ENCODE data around the gene SPRR2B. TPM values are rescaled to one million over a fixed set of nuclear protein-coding genes. Genes with fewer than 3 reads are reported as not detected.
"Not testable (repeated sequence)": the region's sequence is repeated elsewhere in the genome, so short reads cannot be mapped to it uniquely, and the experiment has no call there.

SPRR2B gene
- total RNA-seq, 6 experiments from 2014 or later, result not detected

DNA sequence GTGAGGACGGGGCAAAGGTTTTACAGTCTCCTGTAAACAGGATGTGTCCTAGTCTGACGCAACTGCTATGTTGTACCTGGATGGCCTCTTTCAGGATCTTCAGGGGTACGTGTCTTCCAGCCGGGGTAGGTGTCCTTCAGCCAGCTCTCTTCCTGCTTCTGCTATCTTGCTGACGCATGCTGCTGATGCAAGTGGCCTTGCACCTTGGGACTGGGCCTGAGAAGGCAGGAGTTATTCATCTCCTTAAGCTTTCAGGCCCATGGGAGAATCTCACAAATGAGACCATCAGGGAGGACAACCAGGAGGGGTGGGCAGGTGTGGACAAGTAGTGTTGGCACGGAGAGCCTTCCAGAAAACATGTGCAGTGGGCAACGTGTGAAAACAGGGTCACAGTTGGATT, 48.3 kb downstream of the SPRR2B start:
- H3K9me3 Mint-ChIP-seq, result peaks cover 8% of the 10 kb centered on the region; the same call in 1 of the 2 replicates
- TF ChIP-seq, protein P1, sequence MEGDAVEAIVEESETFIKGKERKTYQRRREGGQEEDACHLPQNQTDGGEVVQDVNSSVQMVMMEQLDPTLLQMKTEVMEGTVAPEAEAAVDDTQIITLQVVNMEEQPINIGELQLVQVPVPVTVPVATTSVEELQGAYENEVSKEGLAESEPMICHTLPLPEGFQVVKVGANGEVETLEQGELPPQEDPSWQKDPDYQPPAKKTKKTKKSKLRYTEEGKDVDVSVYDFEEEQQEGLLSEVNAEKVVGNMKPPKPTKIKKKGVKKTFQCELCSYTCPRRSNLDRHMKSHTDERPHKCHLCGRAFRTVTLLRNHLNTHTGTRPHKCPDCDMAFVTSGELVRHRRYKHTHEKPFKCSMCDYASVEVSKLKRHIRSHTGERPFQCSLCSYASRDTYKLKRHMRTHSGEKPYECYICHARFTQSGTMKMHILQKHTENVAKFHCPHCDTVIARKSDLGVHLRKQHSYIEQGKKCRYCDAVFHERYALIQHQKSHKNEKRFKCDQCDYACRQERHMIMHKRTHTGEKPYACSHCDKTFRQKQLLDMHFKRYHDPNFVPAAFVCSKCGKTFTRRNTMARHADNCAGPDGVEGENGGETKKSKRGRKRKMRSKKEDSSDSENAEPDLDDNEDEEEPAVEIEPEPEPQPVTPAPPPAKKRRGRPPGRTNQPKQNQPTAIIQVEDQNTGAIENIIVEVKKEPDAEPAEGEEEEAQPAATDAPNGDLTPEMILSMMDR (IDR thresholded peaks at IDR 0.05), result no peak
- no peak for DNase-seq
- no peaks in the 10 kb centered on the region for H3K4me1 Mint-ChIP-seq (ENCODE audit: low read depth)
- no peak overlapping the region for H3K4me3 Mint-ChIP-seq
- H3K27me3 Mint-ChIP-seq (ENCODE audit: insufficient read depth), result no peaks in the 10 kb centered on the region; the same call in 1 of the 2 replicates
- no peak overlapping the region for H3K27ac Mint-ChIP-seq
- no peaks in the 10 kb centered on the region for H3K36me3 Mint-ChIP-seq (ENCODE audit: low read depth)

DNA sequence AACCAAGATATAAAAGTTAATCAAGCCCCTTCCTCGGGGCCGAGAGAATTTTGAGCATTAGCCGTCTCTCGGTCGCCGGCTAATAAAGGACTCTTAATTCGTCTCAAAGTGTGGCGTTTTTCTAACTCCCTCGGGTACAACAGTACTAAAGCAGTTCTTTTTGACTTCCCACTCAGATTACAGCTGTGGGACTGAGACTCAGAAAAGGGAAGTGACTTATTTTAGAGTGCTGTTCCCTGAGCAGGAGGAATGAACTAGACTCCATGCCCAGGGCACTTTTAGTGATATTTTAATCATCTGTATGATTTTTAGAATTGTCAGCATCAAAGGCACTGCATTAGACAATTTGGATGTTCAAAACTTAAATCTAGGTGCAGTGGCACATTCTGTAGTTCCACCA, 49.1 kb downstream of the SPRR2B start:
- not testable (repeated sequence) for DNase-seq; H3K27me3 Mint-ChIP-seq (ENCODE audit: insufficient read depth); H3K4me1 Mint-ChIP-seq (ENCODE audit: low read depth); H3K36me3 Mint-ChIP-seq (ENCODE audit: low read depth); H3K27ac Mint-ChIP-seq; H3K4me3 Mint-ChIP-seq
- peaks cover 11% of the 10 kb centered on the region for H3K9me3 Mint-ChIP-seq

DNA sequence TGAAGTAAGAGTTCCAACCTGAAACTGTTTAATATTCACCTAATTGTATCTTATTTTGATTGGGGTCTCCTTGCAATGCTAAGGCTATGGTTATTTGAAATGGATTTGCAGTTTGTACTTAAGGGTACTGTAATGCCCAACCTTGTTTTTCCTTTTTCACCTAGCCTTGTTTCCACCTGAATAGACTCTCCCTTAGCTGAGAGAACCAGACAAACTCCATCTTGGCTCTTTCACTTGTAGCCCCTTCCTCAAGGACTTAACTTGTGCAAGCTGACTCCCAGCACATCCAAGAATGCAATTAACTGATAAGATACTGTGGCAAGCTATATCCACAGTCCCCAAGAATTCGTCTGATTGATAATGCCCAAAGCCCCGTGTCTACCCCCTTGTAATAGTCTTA, 49.6 kb downstream of the SPRR2B start:
- not testable (repeated sequence) for H3K36me3 Mint-ChIP-seq (ENCODE audit: low read depth); H3K27ac Mint-ChIP-seq; DNase-seq; H3K4me1 Mint-ChIP-seq (ENCODE audit: low read depth); H3K4me3 Mint-ChIP-seq; H3K27me3 Mint-ChIP-seq (ENCODE audit: insufficient read depth)
- H3K9me3 Mint-ChIP-seq, result peaks cover 11% of the 10 kb centered on the region

Other genes with a start within 250 kb of the SPRR2B start
- gene LCE1A, start 244.1 kb downstream of the SPRR2B start, total RNA-seq (2021; fragmentation: NEBNext Ultra II Directional; extraction: Animal tissue kit (Norgen Biotek cat#: 25700)), result not detected
- gene LCE6A, start 228.8 kb downstream of the SPRR2B start, total RNA-seq (2021; fragmentation: NEBNext Ultra II Directional; extraction: Animal tissue kit (Norgen Biotek cat#: 25700)), result not detected
- gene LCE7A, start 211.6 kb downstream of the SPRR2B start, total RNA-seq (2021; fragmentation: NEBNext Ultra II Directional; extraction: Animal tissue kit (Norgen Biotek cat#: 25700)), result not detected
- gene SMCP, start 193.3 kb downstream of the SPRR2B start, total RNA-seq (2021; fragmentation: NEBNext Ultra II Directional; extraction: Animal tissue kit (Norgen Biotek cat#: 25700)), result not detected
- not detected for gene IVL, start 163.1 kb downstream of the SPRR2B start, total RNA-seq (2021; fragmentation: NEBNext Ultra II Directional; extraction: Animal tissue kit (Norgen Biotek cat#: 25700))
- not detected for gene SPRR5, start 124.4 kb downstream of the SPRR2B start, total RNA-seq (2021; fragmentation: NEBNext Ultra II Directional; extraction: Animal tissue kit (Norgen Biotek cat#: 25700))
- not detected for gene SPRR4, start 101.0 kb downstream of the SPRR2B start, total RNA-seq (2021; fragmentation: NEBNext Ultra II Directional; extraction: Animal tissue kit (Norgen Biotek cat#: 25700))
- not detected for gene SPRR1A, start 87.5 kb downstream of the SPRR2B start, total RNA-seq (2021; fragmentation: NEBNext Ultra II Directional; extraction: Animal tissue kit (Norgen Biotek cat#: 25700))
- gene SPRR3, start 69.9 kb downstream of the SPRR2B start, total RNA-seq (2021; fragmentation: NEBNext Ultra II Directional; extraction: Animal tissue kit (Norgen Biotek cat#: 25700)), result not detected
- gene SPRR1B, start 40.4 kb downstream of the SPRR2B start, total RNA-seq (2021; fragmentation: NEBNext Ultra II Directional; extraction: Animal tissue kit (Norgen Biotek cat#: 25700)), result not detected
- not detected for gene SPRR2D, start 30.5 kb downstream of the SPRR2B start, total RNA-seq (2021; fragmentation: NEBNext Ultra II Directional; extraction: Animal tissue kit (Norgen Biotek cat#: 25700))
- not detected for gene SPRR2A, start 14.1 kb downstream of the SPRR2B start, total RNA-seq (2021; fragmentation: NEBNext Ultra II Directional; extraction: Animal tissue kit (Norgen Biotek cat#: 25700))
- gene SPRR2E, start 22.9 kb upstream of the SPRR2B start, total RNA-seq (2021; fragmentation: NEBNext Ultra II Directional; extraction: Animal tissue kit (Norgen Biotek cat#: 25700)), result not detected
- not detected for gene SPRR2F, start 41.9 kb upstream of the SPRR2B start, total RNA-seq (2021; fragmentation: NEBNext Ultra II Directional; extraction: Animal tissue kit (Norgen Biotek cat#: 25700))
- not detected for gene SPRR2G, start 79.3 kb upstream of the SPRR2B start, total RNA-seq (2021; fragmentation: NEBNext Ultra II Directional; extraction: Animal tissue kit (Norgen Biotek cat#: 25700))
- gene LELP1, start 131.8 kb upstream of the SPRR2B start, total RNA-seq (2021; fragmentation: NEBNext Ultra II Directional; extraction: Animal tissue kit (Norgen Biotek cat#: 25700)), result not detected
- gene PRR9, start 146.0 kb upstream of the SPRR2B start, total RNA-seq (2021; fragmentation: NEBNext Ultra II Directional; extraction: Animal tissue kit (Norgen Biotek cat#: 25700)), result not detected
- gene LORICRIN, start 188.1 kb upstream of the SPRR2B start, total RNA-seq (2021; fragmentation: NEBNext Ultra II Directional; extraction: Animal tissue kit (Norgen Biotek cat#: 25700)), result not detected
- gene PGLYRP3, start 241.3 kb upstream of the SPRR2B start, total RNA-seq (2021; fragmentation: NEBNext Ultra II Directional; extraction: Animal tissue kit (Norgen Biotek cat#: 25700)), result not detected